T-helper 2 cell (primary cell): ENCODE data around the gene TNFRSF18.
A peak's percentile ranks its signal among the peaks of the same experiment; 100 is the strongest.
"Not testable (repeated sequence)": the region's sequence is repeated elsewhere in the genome, so short reads cannot be mapped to it uniquely, and the experiment has no call there.

ENCODE experiments used
- DNase-seq, 5 experiments: peaks; one replicate each; pipeline versions ENCODE4 v3.0.0 to v3.0.0-alpha.2; 2012 to 2022

TNFRSF18 gene

GRCh38 chr1:1197551-1198422 lies 8.6 kb downstream of the TNFRSF18 start:
- no peak for DNase-seq

DNA sequence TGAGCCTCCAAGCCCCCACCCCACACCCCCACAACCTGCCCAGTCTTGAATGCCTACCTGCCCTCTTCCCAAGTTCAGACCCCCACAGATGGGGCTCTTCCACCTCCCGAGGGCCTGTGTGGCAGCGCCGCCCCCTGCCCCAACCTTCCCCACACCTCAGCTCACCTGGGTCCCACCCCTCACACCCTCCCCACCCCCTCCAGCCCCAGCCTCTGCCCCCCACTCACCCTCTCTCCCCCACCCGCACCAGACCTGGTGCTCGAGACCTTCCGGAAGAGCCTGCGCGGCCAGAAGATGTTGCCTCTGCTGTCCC lies 9.2 kb downstream of the TNFRSF18 start:
- DNase-seq = no peak

GRCh38 chr1:1196431-1197187 lies 9.8 kb downstream of the TNFRSF18 start:
- DNase-seq = no peak

- DNase-seq = not testable (repeated sequence)
Observed at GRCh38 chr1:1195726-1196125, 10.7 kb downstream of the TNFRSF18 start.

- no peak for DNase-seq
Observed at GRCh38 chr1:1194723-1195122, 11.7 kb downstream of the TNFRSF18 start.

- no peak for DNase-seq
Observed at GRCh38 chr1:1191734-1192133, 14.7 kb downstream of the TNFRSF18 start.

DNA sequence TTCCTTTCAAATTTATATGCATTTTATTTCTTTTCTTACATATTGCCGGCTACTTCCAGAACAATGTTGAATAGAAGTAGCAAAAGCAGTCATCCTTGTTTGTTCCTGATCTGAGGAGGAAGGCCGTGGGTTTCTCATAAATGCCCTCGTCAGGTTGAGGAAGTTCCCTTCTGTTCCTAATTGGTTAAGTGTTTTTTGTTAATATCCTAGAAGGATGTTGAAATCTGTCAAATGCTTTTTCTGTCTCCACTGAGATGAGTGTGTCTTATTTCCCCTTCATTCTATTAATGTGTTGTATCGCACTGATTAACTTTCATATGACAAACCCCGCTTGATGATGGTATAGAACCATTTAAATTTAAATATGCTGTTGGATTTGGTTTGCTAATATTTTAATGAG lies 17.3 kb downstream of the TNFRSF18 start:
- no peak for DNase-seq

- no peak for DNase-seq
Observed at GRCh38 chr1:1187938-1188337, 18.5 kb downstream of the TNFRSF18 start.

- DNase-seq = no peak
Observed at GRCh38 chr1:1185101-1185765, 21.2 kb downstream of the TNFRSF18 start.

GRCh38 chr1:1183833-1184775 lies 22.3 kb downstream of the TNFRSF18 start:
- DNase-seq = no peak

DNA sequence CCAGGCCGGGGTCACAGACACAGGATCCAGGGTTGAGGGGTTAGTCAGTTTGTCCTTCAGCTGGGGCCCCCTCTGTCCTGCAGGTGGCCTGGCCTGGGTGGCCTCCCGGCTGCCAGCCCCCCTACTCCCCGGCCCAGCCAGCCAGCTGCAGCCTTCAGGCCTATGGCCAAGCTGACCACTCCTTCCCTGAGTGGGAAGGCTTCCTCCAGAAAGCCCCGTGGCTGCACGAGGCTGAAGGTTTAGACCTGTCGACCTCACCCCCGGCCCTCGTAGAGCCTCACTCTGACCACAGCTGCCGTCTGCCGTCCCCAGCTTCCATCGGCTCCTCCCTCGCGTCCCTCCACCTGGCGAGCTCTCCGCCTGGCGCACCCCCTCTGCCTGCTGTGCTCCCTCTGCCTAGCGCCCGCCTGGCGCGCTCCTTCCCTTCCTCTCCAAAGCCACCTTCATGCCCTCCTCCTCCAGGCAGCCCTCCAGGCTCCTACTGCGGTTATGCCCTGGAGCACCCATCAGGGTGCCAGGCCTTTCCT lies 23.1 kb downstream of the TNFRSF18 start:
- DNase-seq = no peak

GRCh38 chr1:1182491-1183220 lies 23.7 kb downstream of the TNFRSF18 start:
- DNase-seq = peak in 1 of 5 experiments; percentile 8

GRCh38 chr1:1181938-1182410 lies 24.4 kb downstream of the TNFRSF18 start:
- no peak for DNase-seq

- no peak for DNase-seq
Observed at GRCh38 chr1:1181129-1181937, 25.1 kb downstream of the TNFRSF18 start.

- DNase-seq = peak in 1 of 5 experiments; percentile 8
Observed at GRCh38 chr1:1179983-1180861, 26.2 kb downstream of the TNFRSF18 start.

DNA sequence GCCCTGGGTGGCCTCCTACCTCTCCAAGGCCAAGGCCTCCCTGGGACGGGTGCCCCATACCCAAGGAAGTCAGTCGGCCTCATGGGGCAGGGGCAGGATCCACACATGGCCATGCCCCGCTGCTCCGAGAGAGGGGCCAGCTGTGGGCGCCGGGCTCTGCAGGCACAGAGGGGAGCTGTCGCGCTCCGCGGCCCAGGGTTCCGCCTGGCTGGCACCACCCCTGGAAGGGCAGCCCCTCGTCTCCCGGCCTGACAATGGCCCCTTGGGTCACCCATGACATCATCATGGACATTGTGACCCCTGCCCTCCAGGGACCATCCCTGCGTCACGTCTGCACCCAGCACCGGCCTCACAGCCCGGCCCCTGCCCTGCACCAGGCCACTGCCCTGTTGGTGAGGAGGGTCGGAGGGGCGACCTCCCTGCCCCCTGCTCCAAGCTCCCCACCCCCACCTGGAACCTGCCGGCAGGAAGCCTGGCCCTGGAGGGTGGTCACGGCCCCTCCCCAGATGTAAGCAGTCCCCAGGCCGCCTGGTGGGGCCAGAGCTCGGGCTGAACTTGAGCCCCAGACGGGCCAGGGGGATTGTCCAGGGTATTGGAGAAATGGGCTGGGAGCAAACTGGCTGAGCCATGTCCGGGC lies 26.9 kb downstream of the TNFRSF18 start:
- DNase-seq = peak in 1 of 5 experiments; percentile 8

- DNase-seq = no peak
Observed at GRCh38 chr1:1178794-1179331, 27.5 kb downstream of the TNFRSF18 start.

DNA sequence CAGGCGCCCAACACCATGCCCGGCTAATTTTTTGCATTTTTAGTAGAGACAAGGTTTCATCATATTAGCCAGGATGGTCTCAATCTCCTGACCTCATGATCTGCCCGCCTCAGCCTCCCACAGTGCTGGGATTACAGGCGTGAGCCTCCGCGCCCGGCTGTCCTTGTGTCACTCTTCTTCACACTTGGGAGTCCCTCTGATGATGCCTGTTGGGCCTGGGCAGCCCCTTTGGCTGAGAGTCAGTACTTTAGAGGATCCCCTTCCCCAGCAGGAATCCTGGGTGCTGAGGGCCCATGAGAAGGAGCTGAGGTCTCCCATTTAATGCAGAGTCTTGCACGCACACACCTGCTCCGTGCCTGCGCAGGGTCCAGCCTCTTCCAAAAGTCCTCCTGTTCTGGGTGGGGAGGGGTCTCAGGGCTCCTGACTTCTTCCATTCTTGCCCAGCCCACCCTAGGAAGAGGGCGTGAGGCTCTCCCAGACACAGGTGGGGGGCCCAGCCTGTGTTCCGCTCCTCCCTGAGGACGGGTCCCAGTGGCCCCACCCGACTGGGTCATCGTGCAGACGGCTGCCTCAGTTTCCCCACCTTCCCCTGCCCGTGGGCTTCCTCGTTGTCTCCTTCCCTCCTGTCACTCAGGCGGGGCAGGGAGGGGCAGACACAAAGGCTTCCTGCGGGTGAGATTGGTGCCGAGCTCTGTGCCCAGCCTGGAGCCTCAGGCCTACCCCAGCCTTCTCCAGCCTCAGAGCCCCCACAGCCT lies 28.8 kb downstream of the TNFRSF18 start:
- no peak for DNase-seq
